Measurements from ENCODE around the gene KRTAP10-2. TPM values are rescaled to one million over a fixed set of nuclear protein-coding genes. Genes with fewer than 3 reads are reported as not detected.

KRTAP10-2 gene
- total and polyA plus RNA-seq, 2 of the 4 experiments (the other 2 are of a cell fraction) = not detected

- Histone ChIP-seq H2AFZ (replicated peaks; ENCODE audit: low read length, poor library complexity) (no peak overlapping the region), H3K9ac (ENCODE audit: low read depth, low read length) (no peak overlapping the region), H3K14ac (replicated peaks; ENCODE audit: low read depth, low read length) (no peak overlapping the region), H2BK20ac (ENCODE audit: low read depth, low read length) (no peak overlapping the region), H4K8ac (ENCODE audit: low read depth in 2 of 2, low read length in 2 of 2) (no peak overlapping the region), H3K27me3 (ENCODE audit: control insufficient read depth, insufficient read depth, low read length) (peaks cover 12% of the 10 kb centered on the region), H3K27ac (ENCODE audit: insufficient read depth, low read length) (no peak overlapping the region), H4K20me1 (ENCODE audit: insufficient read depth, low read length) (no peaks in the 10 kb centered on the region), H3K23ac (ENCODE audit: low read depth, low read length) (no peak overlapping the region), H2AK5ac (ENCODE audit: low read depth, low read length) (no peak overlapping the region), H2BK5ac (ENCODE audit: low read depth, low read length, poor library complexity, severe bottlenecking) (no peak overlapping the region), H4K5ac (ENCODE audit: low read depth, low read length) (no peak overlapping the region), H3K79me1 (ENCODE audit: low read depth in 1 of 2, low read length in 2 of 2) (no peaks in the 10 kb centered on the region), H3K4ac (ENCODE audit: low read depth, low read length) (no peak overlapping the region), H3K4me1 (ENCODE audit: control insufficient read depth, insufficient read depth, low read length) (no peaks in the 10 kb centered on the region), H3K56ac (ENCODE audit: extremely low read depth, insufficient read depth, low read length) (no peak overlapping the region), H3K4me3 (ENCODE audit: insufficient read depth, low read depth, low read length) (no peak overlapping the region), H3K4me2 (ENCODE audit: low read depth, low read length) (0 out of 2 replicates have a peak overlapping the region, but pooled peaks have one; percentile 1), H3K18ac (ENCODE audit: low read depth, low read length) (no peak overlapping the region), H3K36me3 (ENCODE audit: control insufficient read depth, insufficient read depth, low read length) (no peaks in the 10 kb centered on the region), H2BK15ac (ENCODE audit: low read depth, low read length) (no peak overlapping the region), H2BK120ac (ENCODE audit: low read depth, low read length) (no peak overlapping the region), H3K9me1 (ENCODE audit: insufficient read depth, low read length) (no peaks in the 10 kb centered on the region), H4K91ac (ENCODE audit: insufficient read depth, low read depth, low read length) (no peak overlapping the region), H3K9me3 (ENCODE audit: control insufficient read depth, insufficient read depth, low read length) (peaks cover 2% of the 10 kb centered on the region; the same call in 1 of the 2 replicates), H2AK9ac (replicated peaks; ENCODE audit: low read depth, low read length, poor library complexity) (no peak overlapping the region)
- CTCF ChIA-PET = no interaction called here
- dilution Hi-C loops (cut with HindIII; ENCODE audit: low sequenced_read_pairs, unreplicated experiment) = no loop called here
- TF ChIP-seq RFX5 (IDR thresholded peaks at IDR 0.05; ENCODE audit: low read depth, low read length) (no peak), BHLHE40 (IDR thresholded peaks at IDR 0.05; ENCODE audit: low read depth, low read length) (no peak), NFE2L2 (IDR thresholded peaks at IDR 0.05; ENCODE audit: low read depth, low read length) (no peak), SMC3 (IDR thresholded peaks at IDR 0.05; ENCODE audit: low read depth, low read length) (no peak), USF2 (IDR thresholded peaks at IDR 0.05; ENCODE audit: low read depth, low read length) (no peak), MXI1 (IDR thresholded peaks at IDR 0.05; ENCODE audit: borderline replicate concordance, low read depth, low read length) (no peak), CEBPB (IDR thresholded peaks at IDR 0.05; ENCODE audit: low read depth, low read length) (no peak), MAZ (IDR thresholded peaks at IDR 0.05; ENCODE audit: borderline replicate concordance, low read depth, low read length) (no peak), ELK1 (IDR thresholded peaks at IDR 0.05; ENCODE audit: borderline replicate concordance, low read depth, low read length) (no peak), RAD21 (IDR thresholded peaks at IDR 0.05; ENCODE audit: low read length) (no peak), MAFK (IDR thresholded peaks at IDR 0.05; ENCODE audit: low read depth, low read length) (no peak)
- intact Hi-C loops (cut with micrococcal nuclease) = no loop called here
- DNase-seq (no peak), ATAC-seq (ENCODE audit: low read depth) (peak; percentile 53; the same call in 1 of the 2 replicates)
- in situ Hi-C loops (cut with MboI; ENCODE audit: low sequenced_read_pairs) = no loop called here
- WGBS, 2 experiments (ENCODE audit: extremely low coverage in 2 of 2, insufficient read length in 1 of 2) = 4% methylated on average over 8 of the region's 14 CpGs; no CpG with 5 or more reads in 1 of the 2 experiments
- POLR2A ChIA-PET (ENCODE audit: unreplicated experiment) = no interaction called here
- BruUV-seq (replicated peaks) = no TSS peak
Observed at GRCh38 chr21:44548922-44549321, 2.4 kb downstream of the KRTAP10-2 start.

All from IMR-90 (cell line).